HEK293 (cell line): Measurements from ENCODE around the gene CDH1.

ENCODE experiments used
- SCRT2 ChIP-seq: fragments of 450-650 bp; formaldehyde crosslinking; IDR thresholded peaks from 2 replicates; pipeline ENCODE4 v1.5.1; 2016; ENCODE audit warnings: missing biosample characterization, missing genetic modification characterization
- SP2 ChIP-seq: fragments of 450-650 bp; formaldehyde crosslinking; IDR thresholded peaks from 2 replicates; pipeline ENCODE4 v1.5.1; 2016; ENCODE audit warnings: missing biosample characterization, missing genetic modification characterization
- ZNF621 ChIP-seq: fragments of 450-650 bp; formaldehyde crosslinking; IDR thresholded peaks from 2 replicates; pipeline ENCODE4 v1.5.1; 2017; ENCODE audit warnings: missing biosample characterization, missing genetic modification characterization
- ZNF768 ChIP-seq: fragments of 450-650 bp; formaldehyde crosslinking; IDR thresholded peaks from 2 replicates; pipeline ENCODE4 v1.5.1; 2018; ENCODE audit warnings: missing biosample characterization, mild to moderate bottlenecking, missing genetic modification characterization
- TF ChIP-seq, protein P1 (sequence below): fragments of 450-650 bp; formaldehyde crosslinking; IDR thresholded peaks from 2 replicates; pipeline ENCODE4 v1.5.1; 2016; ENCODE audit warnings: missing biosample characterization, missing genetic modification characterization
- TF ChIP-seq, protein P2 (sequence below): fragments of 450-650 bp; formaldehyde crosslinking; IDR thresholded peaks from 2 replicates; pipeline ENCODE4 v1.5.1; 2016; ENCODE audit warnings: missing biosample characterization, missing genetic modification characterization, low read depth
- TF ChIP-seq, protein P3 (sequence below): fragments of 450-650 bp; formaldehyde crosslinking; IDR thresholded peaks from 2 replicates; pipeline ENCODE4 v1.5.1; 2016; ENCODE audit warnings: missing biosample characterization, missing genetic modification characterization

DNA sequence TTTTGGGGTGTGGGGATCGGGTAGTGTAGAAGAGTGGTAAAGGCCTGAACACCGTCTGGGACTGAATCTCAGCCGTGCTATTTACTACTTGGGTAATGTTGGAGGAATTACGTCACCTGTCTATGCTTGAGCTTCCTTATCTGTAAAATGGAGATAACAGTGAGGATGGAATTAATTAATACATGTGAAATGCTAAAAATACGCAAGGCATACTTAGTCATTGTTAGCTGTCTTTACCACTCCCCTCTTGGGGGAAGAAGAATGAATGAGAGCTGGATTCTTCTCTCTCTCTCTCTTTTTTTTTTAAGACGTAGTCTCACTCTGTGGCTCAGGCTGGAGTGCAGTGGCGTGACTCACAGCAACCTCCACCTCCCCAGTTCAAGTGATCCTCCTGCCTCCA is 65.1 kb downstream of the CDH1 start:
- TF ChIP-seq, protein P1, sequence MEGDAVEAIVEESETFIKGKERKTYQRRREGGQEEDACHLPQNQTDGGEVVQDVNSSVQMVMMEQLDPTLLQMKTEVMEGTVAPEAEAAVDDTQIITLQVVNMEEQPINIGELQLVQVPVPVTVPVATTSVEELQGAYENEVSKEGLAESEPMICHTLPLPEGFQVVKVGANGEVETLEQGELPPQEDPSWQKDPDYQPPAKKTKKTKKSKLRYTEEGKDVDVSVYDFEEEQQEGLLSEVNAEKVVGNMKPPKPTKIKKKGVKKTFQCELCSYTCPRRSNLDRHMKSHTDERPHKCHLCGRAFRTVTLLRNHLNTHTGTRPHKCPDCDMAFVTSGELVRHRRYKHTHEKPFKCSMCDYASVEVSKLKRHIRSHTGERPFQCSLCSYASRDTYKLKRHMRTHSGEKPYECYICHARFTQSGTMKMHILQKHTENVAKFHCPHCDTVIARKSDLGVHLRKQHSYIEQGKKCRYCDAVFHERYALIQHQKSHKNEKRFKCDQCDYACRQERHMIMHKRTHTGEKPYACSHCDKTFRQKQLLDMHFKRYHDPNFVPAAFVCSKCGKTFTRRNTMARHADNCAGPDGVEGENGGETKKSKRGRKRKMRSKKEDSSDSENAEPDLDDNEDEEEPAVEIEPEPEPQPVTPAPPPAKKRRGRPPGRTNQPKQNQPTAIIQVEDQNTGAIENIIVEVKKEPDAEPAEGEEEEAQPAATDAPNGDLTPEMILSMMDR (tag by site-specific recombination), result no peak
- TF ChIP-seq SCRT2 (tag by site-specific recombination) (no peak), ZNF768 (tag by site-specific recombination) (no peak), SP2 (no peak), ZNF621 (tag by site-specific recombination) (no peak)
- TF ChIP-seq, protein P2, sequence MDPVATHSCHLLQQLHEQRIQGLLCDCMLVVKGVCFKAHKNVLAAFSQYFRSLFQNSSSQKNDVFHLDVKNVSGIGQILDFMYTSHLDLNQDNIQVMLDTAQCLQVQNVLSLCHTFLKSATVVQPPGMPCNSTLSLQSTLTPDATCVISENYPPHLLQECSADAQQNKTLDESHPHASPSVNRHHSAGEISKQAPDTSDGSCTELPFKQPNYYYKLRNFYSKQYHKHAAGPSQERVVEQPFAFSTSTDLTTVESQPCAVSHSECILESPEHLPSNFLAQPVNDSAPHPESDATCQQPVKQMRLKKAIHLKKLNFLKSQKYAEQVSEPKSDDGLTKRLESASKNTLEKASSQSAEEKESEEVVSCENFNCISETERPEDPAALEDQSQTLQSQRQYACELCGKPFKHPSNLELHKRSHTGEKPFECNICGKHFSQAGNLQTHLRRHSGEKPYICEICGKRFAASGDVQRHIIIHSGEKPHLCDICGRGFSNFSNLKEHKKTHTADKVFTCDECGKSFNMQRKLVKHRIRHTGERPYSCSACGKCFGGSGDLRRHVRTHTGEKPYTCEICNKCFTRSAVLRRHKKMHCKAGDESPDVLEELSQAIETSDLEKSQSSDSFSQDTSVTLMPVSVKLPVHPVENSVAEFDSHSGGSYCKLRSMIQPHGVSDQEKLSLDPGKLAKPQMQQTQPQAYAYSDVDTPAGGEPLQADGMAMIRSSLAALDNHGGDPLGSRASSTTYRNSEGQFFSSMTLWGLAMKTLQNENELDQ (tag by site-specific recombination), result no peak
- TF ChIP-seq, protein P3, sequence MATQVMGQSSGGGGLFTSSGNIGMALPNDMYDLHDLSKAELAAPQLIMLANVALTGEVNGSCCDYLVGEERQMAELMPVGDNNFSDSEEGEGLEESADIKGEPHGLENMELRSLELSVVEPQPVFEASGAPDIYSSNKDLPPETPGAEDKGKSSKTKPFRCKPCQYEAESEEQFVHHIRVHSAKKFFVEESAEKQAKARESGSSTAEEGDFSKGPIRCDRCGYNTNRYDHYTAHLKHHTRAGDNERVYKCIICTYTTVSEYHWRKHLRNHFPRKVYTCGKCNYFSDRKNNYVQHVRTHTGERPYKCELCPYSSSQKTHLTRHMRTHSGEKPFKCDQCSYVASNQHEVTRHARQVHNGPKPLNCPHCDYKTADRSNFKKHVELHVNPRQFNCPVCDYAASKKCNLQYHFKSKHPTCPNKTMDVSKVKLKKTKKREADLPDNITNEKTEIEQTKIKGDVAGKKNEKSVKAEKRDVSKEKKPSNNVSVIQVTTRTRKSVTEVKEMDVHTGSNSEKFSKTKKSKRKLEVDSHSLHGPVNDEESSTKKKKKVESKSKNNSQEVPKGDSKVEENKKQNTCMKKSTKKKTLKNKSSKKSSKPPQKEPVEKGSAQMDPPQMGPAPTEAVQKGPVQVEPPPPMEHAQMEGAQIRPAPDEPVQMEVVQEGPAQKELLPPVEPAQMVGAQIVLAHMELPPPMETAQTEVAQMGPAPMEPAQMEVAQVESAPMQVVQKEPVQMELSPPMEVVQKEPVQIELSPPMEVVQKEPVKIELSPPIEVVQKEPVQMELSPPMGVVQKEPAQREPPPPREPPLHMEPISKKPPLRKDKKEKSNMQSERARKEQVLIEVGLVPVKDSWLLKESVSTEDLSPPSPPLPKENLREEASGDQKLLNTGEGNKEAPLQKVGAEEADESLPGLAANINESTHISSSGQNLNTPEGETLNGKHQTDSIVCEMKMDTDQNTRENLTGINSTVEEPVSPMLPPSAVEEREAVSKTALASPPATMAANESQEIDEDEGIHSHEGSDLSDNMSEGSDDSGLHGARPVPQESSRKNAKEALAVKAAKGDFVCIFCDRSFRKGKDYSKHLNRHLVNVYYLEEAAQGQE, result no peak
